Adrenal gland (tissue), 12 donors: ENCODE data around the gene JAZF1. TPM values are rescaled to one million over a fixed set of nuclear protein-coding genes. Genes with fewer than 3 reads are reported as not detected.

Experiments
- DNase-seq, 7 donors: peaks; one replicate each; pipeline ENCODE4 v3.0.0-alpha.2; 2019 to 2020
- H3K27ac ChIP-seq, 5 donors: fragments of 200-600 bp; sonication (generic) in 4 of 5; 1 replicate in 3 of 5; 2 replicates in 2 of 5; pipeline versions ENCODE4 v1.5.1 to v1.8.0; 2016 to 2020; ENCODE audit warnings: mild to moderate bottlenecking in 1 of 5
- H3K27me3 ChIP-seq: fragments of 200-600 bp; 2 replicates; pipeline ENCODE4 v1.8.0; 2021
- H3K36me3 ChIP-seq, 2 donors: fragments of 200-600 bp; replicated peaks in 1 of 2; 1 replicate in 1 of 2; 2 replicates in 1 of 2; pipeline versions ENCODE4 v1.5.1 to v1.8.0; 2018 to 2022
- H3K4me1 ChIP-seq, 2 donors: fragments of 200-600 bp; replicated peaks in 1 of 2; 1 replicate in 1 of 2; 2 replicates in 1 of 2; pipeline versions ENCODE4 v1.5.1 to v1.8.0; 2018 to 2021
- H3K4me3 ChIP-seq, 4 donors: fragments of 200-600 bp; sonication (generic) in 3 of 4; one replicate each; pipeline ENCODE4 v1.5.1; 2016 to 2018
- H3K9me3 ChIP-seq, 3 donors: fragments of 200-600 bp; sonication (generic) in 1 of 3; replicated peaks in 1 of 3; 1 replicate in 2 of 3; 2 replicates in 1 of 3; pipeline versions ENCODE4 v1.5.1 to v1.8.0; 2016 to 2021
- CTCF ChIP-seq, 6 experiments: fragments of 450-650 bp in 4 of 6; fragments of 200-600 bp in 2 of 6; sonication (generic) in 1 of 6; IDR thresholded peaks; 1 replicate in 5 of 6; 2 replicates in 1 of 6; pipeline versions ENCODE4 v1.5.1 to v1.8.0; 2016 to 2021; ENCODE audit warnings: antibody characterized with exemption in 6 of 6, mild to moderate bottlenecking in 2 of 6, moderate library complexity in 1 of 6
- POLR2A ChIP-seq, 2 donors: fragments of 450-650 bp; IDR thresholded peaks; one replicate each; pipeline ENCODE4 v1.6.1; 2017; ENCODE audit warnings: antibody characterized with exemption in 2 of 2, mild to moderate bottlenecking in 2 of 2, moderate library complexity in 1 of 2
- WGBS, 4 donors: extraction: QIAGEN DNeasy Blood & Tissue Kit in 2 of 4; methylation state at CpG; one replicate each; pipeline versions ENCODE4 v1.1.5 to v1.1.7; 2013 to 2017; 5-methylcytosine and 5-hydroxymethylcytosine counted together
- intact Hi-C, 2 donors: fragments of 100-400 bp; cut with DNase I; formaldehyde crosslinking; loops; one replicate each; pipeline versions ENCODE4 v1.14.1 to v1.15.0; 2022 to 2023
- polyA plus RNA-seq, 3 donors: library from polyadenylated mRNA; stranded (reverse); fragments of 200-250 nt in 2 of 3; fragments of 350-450 nt in 1 of 3; fragmentation: Illumina TruSeq in 1 of 3; extraction: RNeasy Lipid Tissue Mini Kit (QIAGEN cat#74804) in 1 of 3; gene quantifications; one replicate each; pipeline ENCODE4 v1.2.3, GENCODE V29; 2013 to 2014
- total RNA-seq, 9 donors: library from RNA; depleted of rRNA in 4 of 9; stranded (reverse); fragments of >200 nt in 4 of 9; fragments of 120-200 nt in 1 of 9; fragmentation: NEBNext Ultra II Directional in 1 of 9; extraction: Animal tissue kit (Norgen Biotek cat#: 25700) in 1 of 9; gene quantifications; one replicate each; pipeline versions ENCODE4 v1.1.0 to v1.2.4, GENCODE V29; 2013 to 2023
- donor health status: healthy with polysubstance abuse.
- donor health status: Bipolar disorder and iron deficiency.
- donor health status: DM: yes; HTN: yes; CAD: no.
- donor health status: DM: no; HTN: no; CAD: no.
- donor health status: DM: no; HTN: no; CAD: no.
- donor health status: DM: yes; HTN: yes; CAD: no.

Gene JAZF1
- total and polyA plus RNA-seq, 12 donors = 18.5 to 192 (median 96.3) TPM

GRCh38 chr7:28018446-28018845 lies 162.1 kb downstream of the JAZF1 start:
- H3K4me3 ChIP-seq = no peak overlapping the region
- H3K27ac ChIP-seq = no peak overlapping the region
- TF ChIP-seq POLR2A (IDR thresholded peaks at IDR 0.05) = no peak
- TF ChIP-seq CTCF (IDR thresholded peaks at IDR 0.05) = no peak
- no peaks in the 10 kb centered on the region for H3K36me3 ChIP-seq
- no peak for DNase-seq
- H3K27me3 ChIP-seq = no peaks in the 10 kb centered on the region
- WGBS, 4 donors = 86 to 94% (median 89%) methylated on average over 5 of the region's 5 CpGs
- no peaks in the 10 kb centered on the region for H3K9me3 ChIP-seq
- intact Hi-C loops = loop anchor here (10.0 kb wide), 3 partner anchors 94 to 824 kb away; partner anchors contain the start of gene HOXA13 (in 1 of the 2)
- peaks cover 0 to 5% of the 10 kb centered on the region in 2 donors for H3K4me1 ChIP-seq

DNA sequence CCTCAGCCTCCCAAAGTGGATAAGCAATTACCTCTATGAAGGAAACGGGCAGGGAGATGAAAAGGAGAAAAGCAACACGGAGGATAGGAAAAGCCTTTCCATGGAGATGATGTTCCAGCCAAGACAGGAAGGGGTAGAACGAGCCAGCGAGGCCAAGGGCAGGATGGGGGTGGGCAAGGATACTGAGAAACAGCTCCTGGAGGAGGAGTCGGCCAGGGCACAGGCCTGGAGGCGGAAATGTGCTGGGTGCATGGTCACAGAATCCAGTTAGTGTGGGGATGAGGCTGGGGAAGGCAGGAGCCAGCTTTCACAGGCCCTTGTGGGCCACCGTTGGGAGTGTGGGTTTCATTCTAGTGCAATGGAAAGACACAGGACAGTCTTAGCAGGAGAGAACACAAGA lies 162.6 kb downstream of the JAZF1 start:
- DNase-seq = peak in 1 of 7 donors; percentile 10
- 70 to 85% (median 75%) methylated on average over 7 of the region's 7 CpGs for WGBS, 4 donors
- no peaks in the 10 kb centered on the region for H3K36me3 ChIP-seq
- no peak overlapping the region for H3K27ac ChIP-seq
- intact Hi-C loops = loop anchor here (10.0 kb wide), 3 partner anchors 93 to 823 kb away; partner anchors contain the start of gene HOXA13 (in 1 of the 2)
- H3K4me3 ChIP-seq = no peak overlapping the region
- H3K9me3 ChIP-seq = no peaks in the 10 kb centered on the region
- TF ChIP-seq CTCF (IDR thresholded peaks at IDR 0.05) = no peak
- no peak for TF ChIP-seq POLR2A (IDR thresholded peaks at IDR 0.05)
- H3K27me3 ChIP-seq = no peaks in the 10 kb centered on the region
- peaks cover 0 to 5% of the 10 kb centered on the region in 2 donors for H3K4me1 ChIP-seq

- Histone ChIP-seq H3K27ac (no peak overlapping the region), H3K4me1 (peaks cover 0 to 5% of the 10 kb centered on the region in 2 donors), H3K27me3 (no peaks in the 10 kb centered on the region), H3K9me3 (no peaks in the 10 kb centered on the region), H3K4me3 (no peak overlapping the region), H3K36me3 (no peaks in the 10 kb centered on the region)
- DNase-seq = peak in 1 of 7 donors; percentile 38
- no peak for TF ChIP-seq CTCF (IDR thresholded peaks at IDR 0.05)
- no peak for TF ChIP-seq POLR2A (IDR thresholded peaks at IDR 0.05)
- 83 to 100% (median 98%) methylated on average over 4 of the region's 4 CpGs for WGBS, 4 donors
- intact Hi-C loops = loop anchor here (10.0 kb wide), 3 partner anchors 93 to 823 kb away; partner anchors contain the start of gene HOXA13 (in 1 of the 2)
Measured at GRCh38 chr7:28017372-28017771, 163.2 kb downstream of the JAZF1 start.

DNA sequence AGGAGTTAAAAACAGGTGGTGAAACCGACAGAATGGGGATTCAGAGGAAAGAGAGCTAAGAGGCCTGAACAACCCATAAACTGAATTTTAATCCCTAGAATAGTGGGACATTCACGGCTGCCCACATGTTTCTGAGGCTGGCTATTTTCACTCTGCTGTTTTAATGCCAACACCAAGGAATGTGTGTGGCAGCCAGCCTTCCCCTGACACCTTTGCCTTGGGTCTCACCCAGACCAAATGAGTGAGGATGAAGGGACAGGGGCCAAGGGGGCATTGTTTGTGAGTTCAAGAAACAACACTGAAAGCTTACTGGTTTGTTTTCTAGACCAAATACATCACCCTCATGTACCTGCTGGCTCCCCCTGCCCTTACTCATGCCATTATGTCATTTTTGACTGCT lies 164.3 kb downstream of the JAZF1 start:
- intact Hi-C loops = loop anchor here (10.0 kb wide), 3 partner anchors 91 to 821 kb away; partner anchors contain the start of gene HOXA13 (in 1 of the 2)

More for the DNA sequence above, 164.3 kb downstream of the JAZF1 start:
- no peaks in the 10 kb centered on the region for H3K36me3 ChIP-seq
- no peaks in the 10 kb centered on the region for H3K27me3 ChIP-seq
- no peak for DNase-seq
- no peak overlapping the region for H3K27ac ChIP-seq
- no peak overlapping the region for H3K4me3 ChIP-seq
- WGBS, 4 donors = 82 to 96% (median 93%) methylated on average over 2 of the region's 2 CpGs
- no peak for TF ChIP-seq CTCF (IDR thresholded peaks at IDR 0.05)
- TF ChIP-seq POLR2A (IDR thresholded peaks at IDR 0.05) = no peak
- H3K4me1 ChIP-seq = peaks cover 0 to 5% of the 10 kb centered on the region in 2 donors
- H3K9me3 ChIP-seq = no peaks in the 10 kb centered on the region
